GM12874 (cell line): ENCODE results near the gene CLEC4C.
"Not testable (repeated sequence)": the region's sequence is repeated elsewhere in the genome, so short reads cannot be mapped to it uniquely, and the experiment has no call there.

Experiments
- CTCF ChIP-seq: IDR thresholded peaks from 2 replicates; pipeline ENCODE4 v1.5.1; 2011; ENCODE audit warnings: low read depth, mild to moderate bottlenecking, control low read depth, low read length, moderate library complexity; ENCODE audit not compliant: insufficient read depth

The CLEC4C gene

GRCh38 chr12:7747246-7747645 lies at the start of gene CLEC4C:
Gene CLEC4C, minus strand, starts transcription at chr12:7747375. Its CDS starts 27 bp downstream, at chr12:7747348.
- no peak for TF ChIP-seq CTCF

- TF ChIP-seq CTCF = no peak
These were observed 46.0 kb upstream of the CLEC4C start for GRCh38 chr12:7793211-7793610.

- TF ChIP-seq CTCF = not testable (repeated sequence)
These were observed 41.8 kb upstream of the CLEC4C start, which contains the start of gene NANOG for GRCh38 chr12:7788884-7789528. Gene NANOG, plus strand, starts transcription at chr12:7789402. Its CDS starts 213 bp downstream, at chr12:7789615.

GRCh38 chr12:7788294-7788660 lies 41.1 kb upstream of the CLEC4C start:
- TF ChIP-seq CTCF = no peak

- TF ChIP-seq CTCF = no peak
These were observed 40.6 kb upstream of the CLEC4C start for GRCh38 chr12:7787574-7788293.

- TF ChIP-seq CTCF = no peak
These were observed 37.5 kb upstream of the CLEC4C start for GRCh38 chr12:7784701-7785100.

GRCh38 chr12:7782055-7782454 lies 34.9 kb upstream of the CLEC4C start:
- no peak for TF ChIP-seq CTCF
